ENCODE measurements around the gene ADARB1. TPM values are rescaled to one million over a fixed set of nuclear protein-coding genes. Genes with fewer than 3 reads are reported as not detected.

Gene ADARB1
- total RNA-seq, 1 donor from 2014 or later = 23.9 TPM

GRCh38 chr21:45202344-45202743, 128.0 kb downstream of the ADARB1 start:
- no peak for DNase-seq (ENCODE audit: low spot score)

GRCh38 chr21:45202889-45203288, 128.5 kb downstream of the ADARB1 start:
- DNase-seq (ENCODE audit: low spot score) = no peak

GRCh38 chr21:45203983-45204382, 129.6 kb downstream of the ADARB1 start:
- no peak for DNase-seq (ENCODE audit: low spot score)

- DNase-seq (ENCODE audit: low spot score) = no peak
Measured at GRCh38 chr21:45204395-45204794, 130.0 kb downstream of the ADARB1 start.

- no peak for DNase-seq (ENCODE audit: low spot score)
Measured at GRCh38 chr21:45207839-45208626, 133.7 kb downstream of the ADARB1 start.

DNA sequence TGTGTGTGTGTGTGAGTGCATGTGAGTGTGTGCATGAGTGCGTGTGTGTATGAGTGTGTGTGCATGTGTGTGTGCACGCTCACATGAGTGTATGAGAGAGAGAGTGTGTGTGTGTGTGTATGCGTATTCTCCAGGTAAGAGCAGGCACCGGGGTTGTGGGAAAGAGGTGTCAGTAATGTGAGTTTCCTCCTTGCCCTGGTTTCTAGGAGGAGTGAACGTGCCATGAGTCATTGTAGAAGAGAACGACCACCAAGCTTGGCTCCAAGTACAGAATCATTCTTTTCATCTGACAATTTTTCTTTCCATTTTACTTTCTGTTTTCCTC, 134.2 kb downstream of the ADARB1 start:
- no peak for DNase-seq (ENCODE audit: low spot score)

GRCh38 chr21:45209046-45209445, 134.7 kb downstream of the ADARB1 start:
- no peak for DNase-seq (ENCODE audit: low spot score)

GRCh38 chr21:45209685-45210284, 135.4 kb downstream of the ADARB1 start:
- no peak for DNase-seq (ENCODE audit: low spot score)

DNA sequence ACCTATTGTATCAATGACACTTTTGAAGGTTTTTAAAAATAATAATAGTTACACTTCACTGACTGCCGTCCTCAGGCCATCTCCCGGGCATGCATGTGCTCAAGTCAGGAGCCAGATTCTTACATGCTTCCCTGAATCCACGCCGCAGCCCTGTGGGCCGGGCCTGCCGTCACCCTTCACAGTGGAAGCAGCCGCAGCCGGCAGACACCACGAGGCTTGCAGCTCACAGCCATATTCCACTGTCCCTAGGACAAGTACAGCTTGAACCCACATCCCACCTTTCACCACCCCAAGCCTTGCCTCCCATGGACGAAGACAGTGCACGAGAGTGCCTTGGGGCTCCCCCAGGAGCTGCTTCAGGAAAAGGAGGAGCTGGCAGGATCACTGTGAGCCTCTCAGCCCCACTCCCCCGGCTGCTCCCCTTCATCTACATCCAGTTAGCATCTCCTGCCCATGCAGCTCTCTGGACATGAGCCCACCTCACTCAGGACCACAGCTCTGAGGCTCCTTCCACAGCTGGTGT, 136.1 kb downstream of the ADARB1 start:
- DNase-seq (ENCODE audit: low spot score) = no peak

GRCh38 chr21:45211661-45212060, 137.3 kb downstream of the ADARB1 start:
- no peak for DNase-seq (ENCODE audit: low spot score)

- no peak for DNase-seq (ENCODE audit: low spot score)
Measured at GRCh38 chr21:45213392-45213791, 139.0 kb downstream of the ADARB1 start.

- no peak for DNase-seq (ENCODE audit: low spot score)
Measured at GRCh38 chr21:45215213-45215612, 140.8 kb downstream of the ADARB1 start.

DNA sequence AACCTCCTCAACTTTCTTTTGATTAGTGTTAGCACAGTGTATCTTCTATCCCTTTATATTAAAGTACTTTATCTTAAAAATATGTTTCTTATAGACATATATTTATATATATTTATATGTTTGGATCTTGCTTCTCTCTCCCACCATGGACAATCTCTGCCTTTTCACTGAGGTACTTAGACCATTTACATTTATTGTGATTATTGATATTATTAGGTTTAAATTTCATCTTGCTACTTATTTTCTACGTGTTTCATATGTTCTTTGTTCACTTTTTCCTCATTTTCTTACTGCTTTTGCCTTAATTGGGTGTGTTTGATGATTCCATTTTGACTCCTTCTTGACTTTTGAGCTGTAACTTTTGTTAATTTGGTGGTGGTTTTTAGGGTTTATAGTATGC, 142.6 kb downstream of the ADARB1 start:
- no peak for DNase-seq (ENCODE audit: low spot score)

- no peak for DNase-seq (ENCODE audit: low spot score)
Measured at GRCh38 chr21:45219517-45219916, 145.1 kb downstream of the ADARB1 start.

- DNase-seq (ENCODE audit: low spot score) = no peak
Measured at GRCh38 chr21:45220071-45220481, 145.7 kb downstream of the ADARB1 start.

- DNase-seq (ENCODE audit: low spot score) = no peak
Measured at GRCh38 chr21:45220714-45221490, 146.5 kb downstream of the ADARB1 start.

DNA sequence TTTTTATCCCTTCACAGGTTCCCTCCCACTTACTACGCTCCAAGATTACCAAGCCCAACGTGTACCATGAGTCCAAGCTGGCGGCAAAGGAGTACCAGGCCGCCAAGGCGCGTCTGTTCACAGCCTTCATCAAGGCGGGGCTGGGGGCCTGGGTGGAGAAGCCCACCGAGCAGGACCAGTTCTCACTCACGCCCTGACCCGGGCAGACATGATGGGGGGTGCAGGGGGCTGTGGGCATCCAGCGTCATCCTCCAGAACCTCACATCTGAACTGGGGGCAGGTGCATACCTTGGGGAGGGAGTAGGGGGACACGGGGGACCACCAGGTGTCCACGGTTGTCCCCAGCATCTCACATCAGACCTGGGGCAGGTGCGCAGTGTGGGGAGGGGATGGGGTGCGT, 147.6 kb downstream of the ADARB1 start:
- no peak for DNase-seq (ENCODE audit: low spot score)

DNA sequence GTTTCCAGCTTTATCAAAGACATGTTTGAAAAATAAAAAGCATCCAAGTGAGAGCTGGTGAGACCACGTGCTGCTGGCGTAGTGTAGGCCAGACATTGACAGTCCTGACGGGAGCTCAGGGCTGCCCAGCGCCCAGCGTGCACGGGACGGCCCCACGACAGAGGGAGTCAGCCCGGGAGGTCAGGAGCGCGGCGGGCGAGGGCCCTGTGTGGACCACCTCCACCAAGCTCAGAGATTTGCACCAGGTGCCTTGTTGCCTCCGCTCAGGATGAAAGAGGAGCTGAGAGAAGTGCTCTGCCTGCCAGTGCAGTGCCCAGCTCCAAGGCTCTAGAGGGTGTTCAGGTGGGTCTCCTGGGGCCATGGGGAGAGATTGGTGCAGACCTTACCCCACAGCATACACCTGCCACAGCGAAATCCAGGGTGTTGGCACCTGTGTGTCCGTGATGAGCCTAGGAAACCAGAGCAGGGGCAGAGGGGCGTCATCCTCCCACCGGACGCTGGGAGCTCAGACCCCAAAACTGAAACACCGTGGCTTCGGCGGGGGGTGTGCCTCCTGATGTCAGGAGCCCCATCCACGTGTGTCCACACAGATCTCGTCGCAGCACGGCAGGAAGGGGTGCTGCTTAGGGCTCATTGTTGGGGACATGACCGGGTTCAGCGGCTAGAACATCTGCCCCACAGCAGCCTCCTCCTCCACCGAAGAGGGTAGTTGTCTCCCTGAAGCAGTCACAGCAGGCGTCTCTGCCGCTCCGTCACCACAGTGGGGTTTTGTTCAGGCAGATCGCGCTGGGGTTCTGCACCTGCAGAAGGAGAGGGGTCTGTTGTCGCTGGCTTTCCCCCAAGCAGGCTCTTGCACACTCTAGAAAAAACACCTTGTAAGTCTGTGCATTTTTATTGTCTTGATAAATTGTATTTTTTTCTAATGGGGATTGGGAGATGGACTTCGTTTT, 149.1 kb downstream of the ADARB1 start:
- DNase-seq (ENCODE audit: low spot score) = no peak

GRCh38 chr21:45224189-45224938, 150.0 kb downstream of the ADARB1 start:
- no peak for DNase-seq (ENCODE audit: low spot score)

DNA sequence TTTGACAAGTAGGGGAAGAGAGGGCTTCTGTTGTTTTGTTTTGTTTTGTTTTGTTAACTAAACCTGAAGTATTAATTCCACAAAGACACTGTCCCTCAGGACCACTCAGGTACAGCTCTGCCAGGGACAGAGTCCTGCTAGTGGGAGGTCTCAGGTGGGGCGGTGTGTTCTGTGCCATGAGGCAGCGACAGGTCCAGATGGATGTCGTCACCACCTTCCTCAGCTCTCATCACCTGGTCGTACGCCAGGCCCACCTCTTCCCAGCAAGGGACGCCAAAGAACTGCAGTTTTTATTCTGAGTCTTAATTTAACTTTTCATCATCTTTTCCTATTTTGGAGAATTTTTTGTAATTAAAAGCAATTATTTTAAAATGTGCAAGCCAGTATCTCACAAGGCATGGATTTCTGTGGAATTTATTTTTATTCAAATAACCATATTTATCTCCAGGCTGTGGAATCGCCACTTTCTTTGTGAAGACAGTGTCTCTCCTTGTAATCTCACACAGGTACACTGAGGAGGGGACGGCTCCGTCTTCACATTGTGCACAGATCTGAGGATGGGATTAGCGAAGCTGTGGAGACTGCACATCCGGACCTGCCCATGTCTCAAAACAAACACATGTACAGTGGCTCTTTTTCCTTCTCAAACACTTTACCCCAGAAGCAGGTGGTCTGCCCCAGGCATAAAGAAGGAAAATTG, 150.8 kb downstream of the ADARB1 start:
- DNase-seq (ENCODE audit: low spot score) = no peak

Data from ureter (tissue), 1 donor.